ENCODE results near the gene A2M.
A peak's percentile ranks its signal among the peaks of the same experiment; 100 is the strongest.

Gene A2M

DNA sequence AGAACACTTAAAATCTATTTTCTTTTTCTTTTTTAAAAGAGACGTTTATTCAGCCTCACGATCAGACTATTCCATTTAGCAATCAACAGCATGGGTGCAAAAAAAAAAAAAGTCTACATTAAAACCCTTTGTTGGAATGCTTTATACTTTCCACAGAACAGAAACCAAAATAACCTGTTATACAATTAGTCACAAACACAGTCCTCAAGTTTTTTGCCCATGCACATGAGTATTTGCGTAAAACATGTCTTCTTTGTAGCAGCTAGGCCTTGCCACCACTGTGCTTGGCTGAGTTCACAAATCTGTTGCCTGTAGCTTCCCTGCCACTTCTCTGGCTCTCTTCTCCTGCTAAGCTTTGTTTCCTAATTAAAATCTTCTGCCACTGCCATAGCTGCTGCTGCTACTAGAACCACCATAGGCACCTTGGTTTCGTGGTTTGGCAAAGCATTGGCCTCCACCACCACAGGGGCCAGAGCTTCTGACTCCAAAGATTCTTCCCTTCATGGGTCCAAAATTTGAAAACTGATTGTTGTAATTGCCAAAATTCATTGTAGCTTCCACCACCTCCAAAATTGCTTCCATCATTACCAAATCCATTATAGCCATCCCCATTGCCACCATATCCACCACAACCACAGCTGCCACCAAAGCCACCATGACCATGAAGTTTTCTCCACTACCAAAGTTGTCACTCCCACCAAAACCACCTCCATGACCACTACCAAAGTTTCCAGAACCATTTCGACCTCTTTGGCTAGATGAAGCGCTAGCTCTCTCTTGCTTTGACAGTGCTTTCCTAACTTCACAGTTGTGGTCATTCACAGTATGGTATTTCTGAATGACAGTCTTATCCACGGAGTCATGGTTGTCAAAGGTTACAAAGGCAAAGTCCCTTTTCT, 88.3 kb downstream of the A2M start:
- Histone ChIP-seq H3K9ac (ENCODE audit: low read length) (no peak overlapping the region), H3K4me2 (ENCODE audit: low read length) (no peak overlapping the region), H3K79me2 (ENCODE audit: low read length) (no peaks in the 10 kb centered on the region), H3K9me3 (ENCODE audit: insufficient read depth, low read length) (no peaks in the 10 kb centered on the region), H3K27ac (ENCODE audit: low read length) (no peak overlapping the region), H3K36me3 (replicated peaks; ENCODE audit: low read depth, low read length) (no peaks in the 10 kb centered on the region), H2AFZ (ENCODE audit: low read depth, low read length) (no peak overlapping the region), H3K27me3 (ENCODE audit: low read depth, low read length) (no peaks in the 10 kb centered on the region), H4K20me1 (ENCODE audit: insufficient read depth, low read length) (no peaks in the 10 kb centered on the region), H3K4me3 (ENCODE audit: low read length) (no peak overlapping the region), H3K4me1 (ENCODE audit: low read length) (peaks cover 41% of the 10 kb centered on the region)
- no peak for TF ChIP-seq EZH2phosphoT487 (IDR thresholded peaks at IDR 0.05; ENCODE audit: low read depth)
- TF ChIP-seq, protein P1, sequence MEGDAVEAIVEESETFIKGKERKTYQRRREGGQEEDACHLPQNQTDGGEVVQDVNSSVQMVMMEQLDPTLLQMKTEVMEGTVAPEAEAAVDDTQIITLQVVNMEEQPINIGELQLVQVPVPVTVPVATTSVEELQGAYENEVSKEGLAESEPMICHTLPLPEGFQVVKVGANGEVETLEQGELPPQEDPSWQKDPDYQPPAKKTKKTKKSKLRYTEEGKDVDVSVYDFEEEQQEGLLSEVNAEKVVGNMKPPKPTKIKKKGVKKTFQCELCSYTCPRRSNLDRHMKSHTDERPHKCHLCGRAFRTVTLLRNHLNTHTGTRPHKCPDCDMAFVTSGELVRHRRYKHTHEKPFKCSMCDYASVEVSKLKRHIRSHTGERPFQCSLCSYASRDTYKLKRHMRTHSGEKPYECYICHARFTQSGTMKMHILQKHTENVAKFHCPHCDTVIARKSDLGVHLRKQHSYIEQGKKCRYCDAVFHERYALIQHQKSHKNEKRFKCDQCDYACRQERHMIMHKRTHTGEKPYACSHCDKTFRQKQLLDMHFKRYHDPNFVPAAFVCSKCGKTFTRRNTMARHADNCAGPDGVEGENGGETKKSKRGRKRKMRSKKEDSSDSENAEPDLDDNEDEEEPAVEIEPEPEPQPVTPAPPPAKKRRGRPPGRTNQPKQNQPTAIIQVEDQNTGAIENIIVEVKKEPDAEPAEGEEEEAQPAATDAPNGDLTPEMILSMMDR (IDR thresholded peaks at IDR 0.05; ENCODE audit: low read depth, low read length), result no peak

DNA sequence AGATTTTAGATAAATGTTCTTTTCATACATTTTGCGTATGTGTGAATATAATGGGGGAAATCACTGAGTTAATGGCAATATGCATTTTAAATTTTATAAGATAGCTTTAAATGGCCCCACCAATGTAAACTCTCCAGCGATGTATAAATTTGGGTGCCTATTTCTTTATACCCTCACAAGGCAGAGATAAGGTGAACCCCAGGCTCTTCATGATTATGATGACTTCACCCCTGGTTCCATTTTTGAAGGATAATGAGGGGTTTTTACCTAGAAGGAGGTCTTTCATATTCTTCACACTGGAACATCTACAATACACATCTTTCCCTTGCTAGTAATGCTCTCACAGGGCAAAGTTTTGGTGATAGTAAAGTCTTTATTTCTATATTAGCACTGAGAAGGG, 91.2 kb downstream of the A2M start:
- TF ChIP-seq, protein P1 (IDR thresholded peaks at IDR 0.05; ENCODE audit: low read depth, low read length), result no peak
- no peak for TF ChIP-seq EZH2phosphoT487 (IDR thresholded peaks at IDR 0.05; ENCODE audit: low read depth)
- Histone ChIP-seq H3K27ac (ENCODE audit: low read length) (no peak overlapping the region), H3K27me3 (ENCODE audit: low read depth, low read length) (no peaks in the 10 kb centered on the region), H3K4me2 (ENCODE audit: low read length) (peak overlapping the region; percentile 31), H3K79me2 (ENCODE audit: low read length) (no peaks in the 10 kb centered on the region), H3K4me3 (ENCODE audit: low read length) (no peak overlapping the region), H3K36me3 (replicated peaks; ENCODE audit: low read depth, low read length) (no peaks in the 10 kb centered on the region), H3K9ac (ENCODE audit: low read length) (no peak overlapping the region), H2AFZ (ENCODE audit: low read depth, low read length) (no peak overlapping the region), H3K9me3 (ENCODE audit: insufficient read depth, low read length) (no peaks in the 10 kb centered on the region), H3K4me1 (ENCODE audit: low read length) (peaks cover 21% of the 10 kb centered on the region), H4K20me1 (ENCODE audit: insufficient read depth, low read length) (no peaks in the 10 kb centered on the region)

DNA sequence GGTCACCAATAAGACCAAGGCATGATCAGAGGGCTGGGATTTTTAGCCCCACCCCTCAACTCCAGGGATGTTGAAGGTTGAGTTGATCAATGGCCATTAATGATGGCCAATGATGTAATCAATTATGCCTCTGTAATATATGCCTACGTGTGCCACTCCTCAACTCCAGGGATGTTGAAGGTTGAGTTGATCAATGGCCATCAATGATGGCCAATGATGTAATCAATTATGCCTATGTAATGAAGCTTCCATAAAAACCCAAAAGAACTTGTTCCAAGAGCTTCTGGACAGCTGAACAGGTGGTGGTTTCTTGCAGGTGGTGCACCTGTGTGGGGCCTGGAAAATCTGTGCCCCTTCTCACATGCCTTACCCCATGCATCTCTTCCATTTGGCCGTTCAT, 93.1 kb downstream of the A2M start:
- Histone ChIP-seq H4K20me1 (ENCODE audit: insufficient read depth, low read length) (no peaks in the 10 kb centered on the region), H3K9ac (ENCODE audit: low read length) (no peak overlapping the region), H3K27ac (ENCODE audit: low read length) (no peak overlapping the region), H3K4me3 (ENCODE audit: low read length) (no peak overlapping the region), H3K79me2 (ENCODE audit: low read length) (no peaks in the 10 kb centered on the region), H3K4me2 (ENCODE audit: low read length) (no peak overlapping the region), H3K36me3 (replicated peaks; ENCODE audit: low read depth, low read length) (no peaks in the 10 kb centered on the region), H3K9me3 (ENCODE audit: insufficient read depth, low read length) (no peaks in the 10 kb centered on the region), H3K27me3 (ENCODE audit: low read depth, low read length) (no peaks in the 10 kb centered on the region), H2AFZ (ENCODE audit: low read depth, low read length) (no peak overlapping the region), H3K4me1 (ENCODE audit: low read length) (peaks cover 21% of the 10 kb centered on the region)
- TF ChIP-seq EZH2phosphoT487 (IDR thresholded peaks at IDR 0.05; ENCODE audit: low read depth), result no peak
- TF ChIP-seq, protein P1 (IDR thresholded peaks at IDR 0.05; ENCODE audit: low read depth, low read length), result no peak
